CD14-positive monocyte (primary cell): Measurements from ENCODE around the gene ADGRF1. TPM values are rescaled to one million over a fixed set of nuclear protein-coding genes. Genes with fewer than 3 reads are reported as not detected.

ENCODE experiments used
- DNase-seq, 3 donors: peaks; one replicate each; pipeline ENCODE4 v3.0.0-alpha.2; 2011 to 2022
- H2AFZ ChIP-seq: 2 replicates; pipeline ENCODE4 v1.6.0; 2012; ENCODE audit warnings: mild to moderate bottlenecking, low read depth, low read length, inconsistent platforms; ENCODE audit not compliant: insufficient read depth, poor library complexity, severe bottlenecking
- H3K27ac ChIP-seq, 2 donors: 1 replicate in 1 of 2; 2 replicates in 1 of 2; pipeline ENCODE4 v1.5.1; 2012 to 2013; ENCODE audit warnings: low read length in 2 of 2, control low read depth in 1 of 2, inconsistent platforms in 1 of 2, low read depth in 1 of 2, mild to moderate bottlenecking in 1 of 2
- H3K27me3 ChIP-seq, 2 donors: one replicate each; pipeline versions ENCODE4 v1.6.0 to v1.6.1; 2011 to 2013; ENCODE audit warnings: low read length in 2 of 2; ENCODE audit not compliant: control insufficient read depth in 2 of 2, insufficient read depth in 2 of 2
- H3K36me3 ChIP-seq, 2 donors: replicated peaks in 1 of 2; 1 replicate in 1 of 2; 2 replicates in 1 of 2; pipeline versions ENCODE4 v1.5.1 to v1.6.1; 2012 to 2013; ENCODE audit warnings: low read length in 2 of 2, control low read depth in 1 of 2, inconsistent platforms in 1 of 2, mild to moderate bottlenecking in 1 of 2; ENCODE audit not compliant: insufficient read depth in 2 of 2, control insufficient read depth in 1 of 2
- H3K4me1 ChIP-seq, 2 donors: 1 replicate in 1 of 2; 2 replicates in 1 of 2; pipeline versions ENCODE4 v1.5.1 to v1.6.1; 2012 to 2013; ENCODE audit warnings: low read length in 2 of 2, control low read depth in 1 of 2, inconsistent platforms in 1 of 2, mild to moderate bottlenecking in 1 of 2, moderate library complexity in 1 of 2; ENCODE audit not compliant: insufficient read depth in 2 of 2, control insufficient read depth in 1 of 2
- H3K4me2 ChIP-seq: replicated peaks from 2 replicates; pipeline ENCODE3; 2012; ENCODE audit warnings: low read length, moderate library complexity, mild to moderate bottlenecking; ENCODE audit not compliant: poor library complexity, severe bottlenecking; ENCODE audit errors: extremely low read depth
- H3K4me3 ChIP-seq, 3 experiments: fragments of 200-600 bp in 1 of 3; sonication (generic) in 1 of 3; replicated peaks in 1 of 3; 1 replicate in 2 of 3; 2 replicates in 1 of 3; pipeline ENCODE4 v1.5.1; 2011 to 2013; ENCODE audit warnings: low read length in 3 of 3, mild to moderate bottlenecking in 3 of 3, control low read depth in 2 of 3, low read depth in 2 of 3, inconsistent platforms in 1 of 3, moderate library complexity in 1 of 3
- H3K79me2 ChIP-seq: 2 replicates; pipeline ENCODE4 v1.6.0; 2012; ENCODE audit warnings: mild to moderate bottlenecking, control low read depth, inconsistent platforms, low read length, moderate library complexity; ENCODE audit not compliant: insufficient read depth
- H3K9ac ChIP-seq: 2 replicates; pipeline ENCODE4 v1.6.0; 2017; ENCODE audit warnings: low read length, mild to moderate bottlenecking; ENCODE audit not compliant: insufficient read depth, poor library complexity, severe bottlenecking
- H3K9me3 ChIP-seq, 2 donors: replicated peaks in 1 of 2; 1 replicate in 1 of 2; 2 replicates in 1 of 2; pipeline versions ENCODE4 v1.5.1 to v1.6.1; 2012 to 2013; ENCODE audit warnings: low read length in 2 of 2, control low read depth in 1 of 2; ENCODE audit not compliant: control insufficient read depth in 1 of 2, insufficient read depth in 1 of 2
- H4K20me1 ChIP-seq: 2 replicates; pipeline ENCODE4 v1.6.0; 2012; ENCODE audit warnings: mild to moderate bottlenecking, low read length, control low read depth, moderate library complexity; ENCODE audit not compliant: insufficient read depth
- H3K27ac Mint-ChIP-seq, 7 donors: one replicate each; pipeline ENCODE4 v1.8.0; 2020; ENCODE audit warnings: mild to moderate bottlenecking in 7 of 7, mixed read lengths in 7 of 7, moderate library complexity in 6 of 7, inconsistent platforms in 2 of 7
- H3K27me3 Mint-ChIP-seq, 3 donors: one replicate each; pipeline ENCODE4 v1.8.0; 2021 to 2022; ENCODE audit warnings: low read depth in 3 of 3, mild to moderate bottlenecking in 3 of 3, mixed read lengths in 3 of 3, moderate library complexity in 3 of 3, inconsistent platforms in 1 of 3
- H3K36me3 Mint-ChIP-seq, 2 donors: one replicate each; pipeline ENCODE4 v1.8.0; 2020; ENCODE audit warnings: mixed read lengths in 2 of 2, inconsistent platforms in 1 of 2, mild to moderate bottlenecking in 1 of 2
- H3K4me1 Mint-ChIP-seq: one replicate; pipeline ENCODE4 v1.8.0; 2020; ENCODE audit warnings: mild to moderate bottlenecking, mixed read lengths
- H3K4me3 Mint-ChIP-seq, 2 donors: one replicate each; pipeline ENCODE4 v1.8.0; 2020; ENCODE audit warnings: mild to moderate bottlenecking in 2 of 2, mixed read lengths in 2 of 2, moderate library complexity in 1 of 2
- H3K9me3 Mint-ChIP-seq, 7 donors: one replicate each; pipeline ENCODE4 v1.8.0; 2020 to 2022; ENCODE audit warnings: mixed read lengths in 7 of 7, mild to moderate bottlenecking in 6 of 7, moderate library complexity in 6 of 7, inconsistent platforms in 2 of 7
- WGBS: methylation state at CpG from one replicate; pipeline ENCODE4 v1.1.5; 2013; ENCODE audit warnings: missing lambda C conversion rate; ENCODE audit not compliant: insufficient coverage; 5-methylcytosine and 5-hydroxymethylcytosine counted together
- intact Hi-C, 2 donors: fragments of 100-400 bp; cut with micrococcal nuclease; formaldehyde crosslinking; loops; one replicate each; pipeline versions ENCODE4 v1.15.0 to v1.15.1; 2023
- polyA plus RNA-seq, 3 donors: library from polyadenylated mRNA; depleted of rRNA in 1 of 3; unstranded in 2 of 3; stranded (reverse) in 1 of 3; fragments of 300-500 nt in 2 of 3; fragments of >200 nt in 1 of 3; fragmentation: Illumina TruSeq in 2 of 3; gene quantifications; 1 replicate in 2 of 3; 2 replicates in 1 of 3; pipeline ENCODE4 v1.2.3, GENCODE V29; 2012 to 2021
- TF ChIP-seq, protein P1 (sequence below): fragments of 200-600 bp; IDR thresholded peaks from one replicate; pipeline ENCODE4 v1.8.0; 2022; ENCODE audit warnings: antibody characterized with exemption, mild to moderate bottlenecking

ADGRF1 gene
- polyA plus RNA-seq, 3 donors, result 0.03 TPM; not detected in 2

DNA sequence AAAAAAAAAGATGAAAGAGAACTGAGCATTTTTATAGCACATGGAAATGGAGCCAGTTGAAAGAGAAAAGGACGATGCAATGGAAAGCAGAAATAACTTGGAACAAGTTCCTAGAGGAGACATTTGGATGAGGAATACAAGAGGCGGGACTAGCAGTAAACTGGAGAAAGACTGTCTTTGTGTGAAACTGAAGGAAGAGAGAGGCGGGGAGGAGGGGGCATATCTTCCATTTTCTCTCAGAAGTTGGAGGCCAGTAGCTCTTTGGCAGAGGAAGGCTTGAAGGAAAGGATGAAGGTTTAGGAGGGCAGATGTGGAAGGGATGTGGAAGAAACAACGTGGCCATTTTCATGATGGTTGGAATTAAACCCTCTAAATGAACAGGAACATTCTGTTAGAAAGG is 33.0 kb upstream of the ADGRF1 start:
- intact Hi-C loops, result no loop called here
- Histone ChIP-seq H4K20me1 (no peaks in the 10 kb centered on the region), H3K4me3 (no peak overlapping the region), H3K9ac (no peak overlapping the region), H3K79me2 (no peaks in the 10 kb centered on the region), H3K9me3 (no peaks in the 10 kb centered on the region), H3K27ac (no peak overlapping the region), H3K4me2 (no peak overlapping the region), H3K27me3 (no peaks in the 10 kb centered on the region), H2AFZ (no peak overlapping the region), H3K36me3 (no peaks in the 10 kb centered on the region), H3K4me1 (no peaks in the 10 kb centered on the region)
- Mint-ChIP-seq H3K27ac (no peak overlapping the region), H3K9me3 (peaks cover 0 to 2% (median 0%) of the 10 kb centered on the region in 7 donors), H3K27me3 (peaks cover 0 to 4% (median 2%) of the 10 kb centered on the region in 3 donors), H3K36me3 (no peaks in the 10 kb centered on the region), H3K4me1 (peaks cover 3% of the 10 kb centered on the region), H3K4me3 (no peak overlapping the region)
- WGBS, result 100% methylated on average over 3 of the region's 4 CpGs
- TF ChIP-seq, protein P1, sequence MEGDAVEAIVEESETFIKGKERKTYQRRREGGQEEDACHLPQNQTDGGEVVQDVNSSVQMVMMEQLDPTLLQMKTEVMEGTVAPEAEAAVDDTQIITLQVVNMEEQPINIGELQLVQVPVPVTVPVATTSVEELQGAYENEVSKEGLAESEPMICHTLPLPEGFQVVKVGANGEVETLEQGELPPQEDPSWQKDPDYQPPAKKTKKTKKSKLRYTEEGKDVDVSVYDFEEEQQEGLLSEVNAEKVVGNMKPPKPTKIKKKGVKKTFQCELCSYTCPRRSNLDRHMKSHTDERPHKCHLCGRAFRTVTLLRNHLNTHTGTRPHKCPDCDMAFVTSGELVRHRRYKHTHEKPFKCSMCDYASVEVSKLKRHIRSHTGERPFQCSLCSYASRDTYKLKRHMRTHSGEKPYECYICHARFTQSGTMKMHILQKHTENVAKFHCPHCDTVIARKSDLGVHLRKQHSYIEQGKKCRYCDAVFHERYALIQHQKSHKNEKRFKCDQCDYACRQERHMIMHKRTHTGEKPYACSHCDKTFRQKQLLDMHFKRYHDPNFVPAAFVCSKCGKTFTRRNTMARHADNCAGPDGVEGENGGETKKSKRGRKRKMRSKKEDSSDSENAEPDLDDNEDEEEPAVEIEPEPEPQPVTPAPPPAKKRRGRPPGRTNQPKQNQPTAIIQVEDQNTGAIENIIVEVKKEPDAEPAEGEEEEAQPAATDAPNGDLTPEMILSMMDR, result no peak
- no peak for DNase-seq

DNA sequence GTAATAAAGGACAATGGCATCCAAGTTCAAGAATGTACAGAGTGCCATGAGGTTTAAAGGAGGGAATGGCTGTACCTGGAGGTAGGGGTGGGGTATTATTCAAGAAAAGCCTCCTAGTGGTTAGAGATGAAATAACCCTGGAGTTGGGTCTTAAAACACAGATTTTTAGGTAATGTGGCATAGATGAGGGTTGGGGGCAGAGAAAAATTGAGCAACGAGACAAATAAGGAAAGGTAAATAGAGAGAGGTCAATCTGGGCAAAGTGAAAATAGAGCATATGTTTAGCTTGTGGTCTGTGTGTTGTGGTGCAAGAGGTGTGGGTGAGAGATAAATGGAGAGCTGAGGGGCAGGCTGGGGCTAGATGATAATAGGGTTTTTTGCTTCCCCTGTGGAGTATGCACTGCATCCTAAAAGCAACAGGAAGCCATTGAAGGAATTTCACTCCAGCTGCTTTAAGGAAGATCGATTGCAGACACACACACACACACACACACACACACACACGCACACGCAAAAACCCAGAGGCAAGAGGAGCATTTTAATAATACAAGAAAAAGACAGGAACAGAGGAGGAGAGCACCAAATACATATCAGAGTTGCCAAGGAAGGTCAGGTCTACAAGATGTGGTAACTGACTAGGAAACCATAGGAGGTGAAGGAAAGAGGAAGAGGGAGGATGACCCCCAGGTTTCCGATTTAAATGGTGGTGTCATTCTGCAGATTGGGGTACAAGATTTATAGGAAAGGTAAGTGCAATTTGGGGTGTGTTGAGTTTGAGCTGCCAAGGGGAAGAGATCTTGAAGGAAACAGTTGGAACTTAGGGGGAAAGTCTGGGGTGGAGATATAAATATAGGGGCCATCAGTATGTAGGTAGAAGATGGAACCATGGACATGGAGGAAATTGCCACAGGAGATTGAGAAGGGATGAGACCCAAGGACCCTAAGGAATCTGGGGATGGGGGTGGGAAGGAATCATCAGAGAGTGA is 31.3 kb upstream of the ADGRF1 start:
- Mint-ChIP-seq H3K4me1 (peaks cover 3% of the 10 kb centered on the region), H3K27ac (no peak overlapping the region), H3K27me3 (peaks cover 0 to 4% (median 2%) of the 10 kb centered on the region in 3 donors), H3K36me3 (no peaks in the 10 kb centered on the region), H3K4me3 (no peak overlapping the region), H3K9me3 (peaks cover 0 to 2% (median 0%) of the 10 kb centered on the region in 7 donors)
- Histone ChIP-seq H3K27ac (no peak overlapping the region), H2AFZ (no peak overlapping the region), H3K4me3 (no peak overlapping the region), H3K9ac (no peak overlapping the region), H3K9me3 (no peaks in the 10 kb centered on the region), H3K4me1 (no peaks in the 10 kb centered on the region), H3K79me2 (no peaks in the 10 kb centered on the region), H3K4me2 (no peak overlapping the region), H3K36me3 (no peaks in the 10 kb centered on the region), H4K20me1 (no peaks in the 10 kb centered on the region), H3K27me3 (no peaks in the 10 kb centered on the region)
- intact Hi-C loops, result no loop called here
- DNase-seq, result no peak
- 53% methylated on average over 2 of the region's 5 CpGs for WGBS
- TF ChIP-seq, protein P1, result no peak
